ENCODE results near the gene TRAPPC4. TPM values are rescaled to one million over a fixed set of nuclear protein-coding genes. Genes with fewer than 3 reads are reported as not detected.

Gene TRAPPC4
- total and polyA plus RNA-seq, 2 donors (not counting 1 experiment from before 2014, with no cell fraction given), result 61.4 to 64.5 TPM

GRCh38 chr11:119030029-119030328 lies 11.4 kb downstream of the TRAPPC4 start:
- H3K27me3 Mint-ChIP-seq, result no peaks in the 10 kb centered on the region
- ChIA-PET POLR2A (interaction anchor here (0.9 to 1.5 kb wide), 3 partner anchors 11 to 72 kb away, joined by 3 to 5 read pairs (median 3); partner anchors contain the start of genes DPAGT1, RPS25 and TRAPPC4), CTCF (interaction anchor here (1.1 to 3.2 kb wide), 4 partner anchors 11 to 56 kb away, joined by 3 to 14 read pairs (median 4); partner anchors contain the start of genes RPS25 and TRAPPC4)
- no peaks in the 10 kb centered on the region for H3K9me3 Mint-ChIP-seq (ENCODE audit: insufficient read depth)
- Histone ChIP-seq H3K9me3 (ENCODE audit: control extremely low read depth in 1 of 3, control insufficient read depth in 2 of 3, insufficient read depth in 1 of 3, low read length in 2 of 3) (no peaks in the 10 kb centered on the region), H3K27me3 (replicated peaks in 1 of 4; ENCODE audit: control extremely low read depth in 1 of 4, control insufficient read depth in 3 of 4, insufficient read depth in 4 of 4, low read length in 3 of 4) (no peaks in the 10 kb centered on the region), H2AFZ (ENCODE audit: insufficient read depth, low read depth, low read length, poor library complexity, severe bottlenecking) (peak overlapping the region; percentile 98), H3K9ac (ENCODE audit: low read length) (peak overlapping the region; percentile 85), H3K4me2 (replicated peaks; ENCODE audit: low read depth, low read length, poor library complexity, severe bottlenecking) (peak overlapping the region; percentile 92), H3K4me3 (ENCODE audit: control extremely low read depth in 1 of 5, extremely low read depth in 1 of 5, insufficient read depth in 1 of 5, low read depth in 2 of 5, low read length in 4 of 5) (peak overlapping the region in 4 of 5 experiments; percentile 80 to 89 (median 86)), H3K27ac (ENCODE audit: low read length in 2 of 2) (peak overlapping the region in 1 of 2 donors; percentile 74), H4K20me1 (ENCODE audit: control insufficient read depth, insufficient read depth, low read length, poor library complexity, severe bottlenecking) (no peaks in the 10 kb centered on the region), H3K36me3 (replicated peaks in 1 of 2; ENCODE audit: control extremely low read depth in 1 of 2, control insufficient read depth in 1 of 2, extremely low read depth in 1 of 2, insufficient read depth in 2 of 2, low read length in 1 of 2) (peaks cover 0 to 11% of the 10 kb centered on the region in 2 experiments), H3K79me2 (ENCODE audit: control insufficient read depth, insufficient read depth, low read length) (peaks cover 16% of the 10 kb centered on the region), H3K4me1 (ENCODE audit: control insufficient read depth in 2 of 2, insufficient read depth in 2 of 2, low read length in 2 of 2) (peaks cover 4 to 10% of the 10 kb centered on the region in 2 donors)
- H3K27ac Mint-ChIP-seq, result peak overlapping the region; percentile 23
- peaks cover 20% of the 10 kb centered on the region for H3K4me1 Mint-ChIP-seq
- peak overlapping the region; percentile 92 for H3K4me3 Mint-ChIP-seq
- DNase-seq (no peak), ATAC-seq (ENCODE audit: low read depth) (no peak)
- WGBS (ENCODE audit: insufficient coverage), result 11% methylated on average over 13 of the region's 13 CpGs
- intact Hi-C loops (cut with micrococcal nuclease), result loop anchor here (1.0 kb wide), 6 partner anchors 12 to 91 kb away; partner anchors contain the start of genes CENATAC, HINFP, HYOU1 and RPS25
- no peak for TF ChIP-seq CTCF (IDR thresholded peaks at IDR 0.05)
- TF ChIP-seq EZH2 (IDR thresholded peaks at IDR 0.05; ENCODE audit: borderline replicate concordance, insufficient read depth, low read depth, low read length, poor library complexity, severe bottlenecking), result no peak

Measured in B cell (primary cell).